ENCODE measurements around the gene RPP30.

Gene RPP30

GRCh38 chr10:90916392-90917237 lies 44.8 kb downstream of the RPP30 start:
- DNase-seq (ENCODE audit: low read depth in 2 of 2, low spot score in 1 of 2) = no peak

DNA sequence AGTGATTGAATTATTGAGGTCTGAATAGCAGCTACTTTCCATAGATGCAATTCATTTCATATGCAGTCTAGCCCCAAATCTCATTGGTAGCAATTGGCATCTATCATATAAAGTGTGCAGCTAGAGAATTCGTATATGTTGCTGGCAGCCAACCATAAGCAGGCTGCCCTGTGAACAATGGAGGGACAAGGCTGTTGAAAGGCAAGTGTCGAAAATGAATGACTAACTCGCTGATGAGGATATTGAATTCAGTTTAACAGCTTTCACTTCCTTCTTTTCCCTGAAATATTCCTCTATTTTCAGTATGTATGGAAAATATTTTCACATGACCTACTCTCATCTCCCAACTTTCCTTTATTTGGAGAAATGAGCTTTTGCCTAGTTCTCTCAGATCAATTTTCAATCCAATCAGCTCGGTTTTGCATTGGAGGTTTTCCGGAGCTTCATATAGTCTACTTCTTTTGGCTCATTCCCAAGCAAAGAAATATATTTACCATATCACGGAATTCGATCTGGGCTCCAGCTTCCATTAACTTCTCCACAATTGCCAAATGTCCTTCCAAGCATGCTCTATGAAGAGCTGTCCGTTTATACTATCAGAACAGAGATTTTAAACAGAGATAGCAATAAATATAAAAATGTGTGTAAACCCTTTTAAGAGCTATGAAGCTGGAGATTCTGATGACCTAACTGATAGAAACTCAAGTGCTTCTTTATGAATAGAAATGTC lies 45.6 kb downstream of the RPP30 start:
- DNase-seq (ENCODE audit: low read depth in 2 of 2, low spot score in 1 of 2) = no peak

GRCh38 chr10:90917968-90918318 lies 46.2 kb downstream of the RPP30 start:
- DNase-seq (ENCODE audit: low read depth in 2 of 2, low spot score in 1 of 2) = no peak

DNA sequence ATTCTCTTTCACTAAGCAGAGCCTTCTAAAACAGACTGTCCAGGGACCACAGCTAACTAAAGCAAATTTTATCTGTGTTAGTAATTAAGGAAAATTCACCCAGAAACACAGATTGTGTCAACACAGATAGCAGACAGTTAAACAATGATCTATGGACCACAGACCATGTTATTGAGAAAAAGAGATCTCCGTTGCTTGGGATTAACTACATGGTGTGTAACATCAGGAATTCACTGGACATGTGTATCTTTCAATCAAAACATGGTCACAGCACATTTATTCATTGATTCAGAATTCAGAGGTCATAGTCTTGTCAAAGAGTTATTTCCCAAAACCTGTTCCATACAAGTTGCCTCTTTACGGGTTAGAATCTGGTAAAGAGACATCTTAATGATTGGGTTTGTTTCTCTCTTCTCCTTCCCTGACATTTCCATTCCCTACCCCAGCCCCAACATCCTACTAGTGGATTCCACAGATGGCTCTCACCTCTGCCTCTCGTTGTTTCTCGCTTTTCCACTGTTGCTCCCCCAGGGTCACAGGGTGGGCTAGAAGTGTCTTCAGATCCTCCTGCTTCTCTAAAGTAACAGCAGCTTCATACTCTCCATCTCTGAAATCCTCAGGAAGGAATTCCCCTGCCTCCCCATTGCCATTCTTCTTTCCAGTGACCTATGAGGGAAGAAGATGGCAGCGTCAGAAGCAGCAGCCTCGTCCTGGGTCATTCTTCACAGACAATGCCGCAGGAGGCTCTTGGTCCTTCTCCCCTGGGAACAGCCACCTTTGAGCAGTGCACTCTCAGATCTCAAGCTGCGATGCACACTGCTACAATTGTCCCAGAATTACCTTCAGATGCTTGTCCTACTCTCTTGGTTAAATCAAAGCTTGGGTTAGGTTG lies 48.2 kb downstream of the RPP30 start:
- DNase-seq (ENCODE audit: low read depth in 2 of 2, low spot score in 1 of 2) = no peak

DNA sequence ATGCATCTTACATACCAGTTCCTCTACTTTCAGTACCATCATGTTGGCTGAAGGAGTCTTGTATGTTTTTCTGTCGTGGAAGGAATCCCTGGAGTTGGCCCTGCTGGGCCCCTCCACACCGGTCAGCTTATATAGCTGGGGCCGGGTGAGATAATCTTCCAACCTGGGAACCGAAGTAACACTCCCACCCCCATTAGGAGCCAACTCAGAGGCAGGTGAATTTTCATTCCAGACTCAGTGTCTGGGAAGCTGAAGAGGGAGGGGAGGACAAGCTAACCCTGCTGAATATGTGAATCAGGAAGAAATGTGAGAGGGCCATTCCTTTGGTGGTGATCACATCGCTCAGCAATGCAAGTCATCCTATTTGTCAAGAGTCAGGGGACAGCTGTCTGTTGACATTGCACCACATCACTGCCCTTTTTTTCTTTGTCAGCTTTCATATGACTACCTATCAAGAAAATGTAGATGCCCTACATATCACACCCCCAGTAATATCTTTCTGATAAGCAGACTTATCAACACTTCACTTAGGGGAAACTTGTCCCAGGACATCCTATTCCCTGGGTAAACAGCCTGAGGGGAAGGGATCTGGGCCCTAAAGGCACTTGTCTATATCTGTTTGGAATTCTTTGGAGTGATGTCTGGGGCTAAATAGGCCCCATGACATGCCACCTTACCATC lies 49.4 kb downstream of the RPP30 start, which contains the start of gene ANKRD1:
Gene ANKRD1, minus strand, starts transcription at position 102 of the 681 bp plus-strand sequence. Its CDS starts 60 bp downstream, at position 42.
- no peak for DNase-seq (ENCODE audit: low read depth in 2 of 2, low spot score in 1 of 2)

DNA sequence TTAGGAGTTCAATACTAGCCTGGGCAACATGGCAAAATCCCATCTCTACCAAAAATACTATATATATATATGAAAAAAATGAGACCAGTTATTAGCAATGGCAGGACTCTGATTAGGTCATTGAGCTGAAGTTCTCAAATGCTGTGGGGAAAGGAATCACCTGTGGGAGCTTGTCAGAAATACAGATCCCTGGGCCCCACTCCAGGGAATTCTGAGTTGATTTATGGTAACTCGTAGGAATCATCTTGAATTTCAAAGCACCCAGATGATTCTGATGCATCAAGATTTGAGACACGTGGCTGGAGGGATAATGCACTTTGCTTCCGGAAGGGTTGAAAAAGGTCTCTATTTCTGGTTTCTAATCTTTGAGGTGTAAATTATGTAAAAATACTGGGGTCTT lies 50.1 kb downstream of the RPP30 start:
- no peak for DNase-seq (ENCODE audit: low read depth in 2 of 2, low spot score in 1 of 2)

GRCh38 chr10:90923111-90923731 lies 51.4 kb downstream of the RPP30 start:
- no peak for DNase-seq (ENCODE audit: low read depth in 2 of 2, low spot score in 1 of 2)

DNA sequence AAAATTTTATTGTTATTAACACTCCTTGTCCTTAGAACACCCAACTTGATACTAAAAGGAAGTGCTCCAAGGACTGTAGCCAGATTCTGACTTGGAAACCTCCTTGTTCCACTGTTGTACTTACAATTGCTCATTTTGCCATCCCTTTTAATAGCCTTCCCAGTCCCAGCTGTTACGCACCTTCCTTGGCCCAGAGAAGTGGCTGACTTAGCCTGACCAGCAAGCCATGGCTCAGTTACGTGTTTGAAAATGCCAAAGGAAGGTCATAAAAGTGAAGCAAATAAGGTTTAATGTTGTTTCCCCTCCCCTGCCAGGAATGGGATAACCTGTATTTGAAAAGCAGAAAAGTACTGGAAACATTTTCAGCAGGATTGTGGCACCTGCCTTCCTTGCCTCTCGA lies 52.8 kb downstream of the RPP30 start:
- DNase-seq (ENCODE audit: low read depth in 2 of 2, low spot score in 1 of 2) = no peak

GRCh38 chr10:90925079-90926029 lies 53.6 kb downstream of the RPP30 start:
- DNase-seq (ENCODE audit: low read depth in 2 of 2, low spot score in 1 of 2) = no peak

DNA sequence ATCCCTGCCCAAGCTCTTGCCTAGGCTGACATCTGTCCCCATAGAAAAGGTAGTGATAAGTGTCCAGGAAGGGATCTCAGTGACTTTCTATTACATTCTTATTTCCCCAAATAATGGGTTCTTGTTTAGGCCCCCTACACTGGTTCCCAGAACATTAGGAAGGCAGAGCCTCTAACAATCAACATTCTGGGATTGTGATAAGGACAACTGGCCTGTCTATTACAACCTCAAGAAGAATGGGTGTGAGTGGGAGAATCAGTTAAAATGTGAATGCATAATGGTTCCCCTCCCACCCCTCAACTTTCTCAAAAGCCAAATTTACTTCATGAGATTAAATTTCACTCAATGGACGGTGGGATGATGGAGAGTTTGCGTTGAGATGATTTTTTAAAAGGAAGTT lies 55.5 kb downstream of the RPP30 start:
- DNase-seq (ENCODE audit: low read depth in 2 of 2, low spot score in 1 of 2) = no peak

- no peak for DNase-seq (ENCODE audit: low read depth in 2 of 2, low spot score in 1 of 2)
Measured at GRCh38 chr10:90929179-90929578, 57.4 kb downstream of the RPP30 start.

- DNase-seq (ENCODE audit: low read depth in 2 of 2, low spot score in 1 of 2) = no peak
Measured at GRCh38 chr10:90930070-90930837, 58.5 kb downstream of the RPP30 start.

DNA sequence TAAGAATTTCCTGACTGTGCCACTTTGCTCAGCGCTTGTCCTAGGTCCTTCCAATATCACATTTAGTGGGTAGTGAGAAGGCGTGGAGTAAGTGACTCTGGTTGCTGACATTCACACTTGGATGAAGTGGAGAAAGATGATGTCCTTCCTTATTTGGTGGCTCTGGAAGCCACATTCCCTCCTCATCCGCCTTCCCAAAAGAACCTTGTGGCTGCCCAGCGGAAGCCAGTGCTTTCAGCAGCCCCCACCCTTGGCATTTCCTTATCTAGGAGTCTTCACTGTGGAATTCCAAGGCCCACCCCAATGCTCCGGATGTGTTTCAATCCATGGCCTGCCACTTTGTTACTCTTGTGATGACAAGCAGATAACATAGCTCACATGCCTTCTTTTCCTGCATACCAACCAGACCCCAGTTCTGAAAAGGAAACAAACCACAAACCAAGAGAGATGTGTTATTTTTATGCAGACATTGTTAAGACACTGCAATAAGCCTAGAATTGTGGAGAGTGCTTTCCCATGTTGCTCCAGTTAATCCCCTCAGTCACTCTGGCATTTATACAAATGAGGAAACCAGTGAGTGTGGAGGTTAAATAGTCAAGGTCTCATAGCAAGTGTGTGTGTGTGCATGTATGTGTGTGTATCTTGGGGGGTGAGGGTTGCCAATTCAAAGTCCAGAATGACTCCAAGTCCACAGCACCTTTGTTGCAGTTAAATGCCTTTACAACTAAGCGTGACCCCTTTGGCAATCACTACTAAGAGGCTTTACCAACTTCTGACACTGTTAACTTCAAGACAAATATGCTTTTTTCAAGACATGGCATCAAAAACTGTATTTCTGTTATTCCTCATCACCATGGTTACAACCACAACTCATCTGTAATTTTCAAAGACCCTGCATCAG lies 59.4 kb downstream of the RPP30 start:
- no peak for DNase-seq (ENCODE audit: low read depth in 2 of 2, low spot score in 1 of 2)

DNA sequence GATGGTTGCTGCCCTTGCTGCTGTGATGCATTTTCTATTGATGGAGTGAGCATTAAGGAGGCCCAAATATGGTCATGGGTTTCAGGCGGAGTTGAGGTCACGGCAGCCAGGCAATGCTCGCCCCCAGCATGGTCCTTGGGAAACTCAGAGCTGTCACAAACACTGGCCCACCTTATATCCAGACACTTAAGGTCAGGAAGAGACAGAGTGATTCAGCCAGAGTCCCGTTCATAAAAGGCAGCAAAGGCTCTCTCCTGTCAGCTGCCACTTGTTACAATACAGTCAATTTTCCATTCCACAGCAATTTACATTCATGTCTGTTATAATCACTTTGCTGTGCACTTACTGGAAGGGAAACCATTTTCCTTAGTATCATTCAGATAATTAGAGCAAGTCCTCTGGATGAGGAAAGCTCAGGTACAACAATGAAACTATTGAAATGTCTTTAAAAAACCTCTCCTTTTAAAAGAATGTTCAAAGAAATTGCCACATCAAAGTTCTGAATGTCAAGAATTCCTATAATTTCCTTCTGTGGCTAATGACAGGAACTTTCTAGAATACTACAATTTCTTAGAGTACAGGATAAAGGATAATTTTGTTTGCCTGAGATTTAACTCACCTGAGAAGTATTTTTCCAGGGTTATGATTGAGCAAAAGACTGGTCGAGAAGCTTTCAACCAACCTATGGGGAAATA lies 64.0 kb downstream of the RPP30 start:
- DNase-seq (ENCODE audit: low read depth in 2 of 2, low spot score in 1 of 2) = no peak

GRCh38 chr10:90936276-90936659 lies 64.5 kb downstream of the RPP30 start:
- DNase-seq (ENCODE audit: low read depth in 2 of 2, low spot score in 1 of 2) = no peak

DNA sequence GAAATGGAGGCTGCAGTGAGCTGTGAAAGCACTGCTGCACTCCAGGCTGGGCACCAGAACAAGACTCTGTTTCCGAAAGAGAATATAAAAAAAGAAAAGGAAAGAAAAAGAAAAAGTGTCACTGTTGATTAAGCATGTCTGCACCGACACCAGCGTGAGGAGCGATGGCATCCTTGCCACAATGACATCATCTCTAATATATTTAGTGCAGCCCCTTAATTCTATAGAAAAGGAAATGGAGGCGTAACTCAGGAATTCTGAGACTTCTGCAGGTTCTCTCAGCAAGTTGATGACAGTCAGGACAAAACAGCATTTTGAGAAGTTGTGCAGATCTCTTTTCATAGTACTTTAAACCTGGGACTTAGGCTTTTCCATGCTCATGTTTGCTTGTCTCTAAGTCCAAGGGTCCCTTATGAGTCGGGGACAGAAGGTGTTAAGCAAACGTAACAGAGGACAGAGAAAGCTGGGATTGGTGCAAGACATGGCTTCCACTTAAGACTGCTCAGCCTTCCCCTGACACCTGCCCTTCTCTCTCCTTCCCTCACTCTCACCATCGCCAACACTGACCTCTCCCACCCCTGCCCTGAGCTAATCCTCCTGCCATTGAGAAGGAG lies 66.0 kb downstream of the RPP30 start:
- no peak for DNase-seq (ENCODE audit: low read depth in 2 of 2, low spot score in 1 of 2)

DNA sequence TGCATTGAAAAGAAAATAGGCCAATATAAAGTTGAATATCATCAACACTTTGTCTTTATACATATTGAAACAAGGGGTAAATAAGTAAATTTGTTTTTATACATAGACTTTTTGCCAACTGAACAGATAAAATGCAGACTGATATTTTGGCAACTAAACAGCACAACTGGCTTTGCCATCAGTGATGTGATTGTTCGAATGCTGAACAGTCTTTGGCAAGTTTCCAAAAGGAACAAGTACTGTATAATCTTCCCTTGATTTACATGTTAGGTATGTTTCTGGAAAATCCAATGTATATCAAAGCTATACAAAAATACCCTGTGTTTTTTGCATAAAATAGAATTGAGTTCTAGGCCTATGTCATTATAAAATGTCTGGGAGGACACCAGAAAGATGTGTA lies 67.3 kb downstream of the RPP30 start:
- no peak for DNase-seq (ENCODE audit: low read depth in 2 of 2, low spot score in 1 of 2)
